ENCODE measurements around the gene PLPP2. TPM values are rescaled to one million over a fixed set of nuclear protein-coding genes. Genes with fewer than 3 reads are reported as not detected.

The PLPP2 gene
- total RNA-seq, 4 donors from 2014 or later = 6.7 to 31.7 (median 22.3) TPM

DNA sequence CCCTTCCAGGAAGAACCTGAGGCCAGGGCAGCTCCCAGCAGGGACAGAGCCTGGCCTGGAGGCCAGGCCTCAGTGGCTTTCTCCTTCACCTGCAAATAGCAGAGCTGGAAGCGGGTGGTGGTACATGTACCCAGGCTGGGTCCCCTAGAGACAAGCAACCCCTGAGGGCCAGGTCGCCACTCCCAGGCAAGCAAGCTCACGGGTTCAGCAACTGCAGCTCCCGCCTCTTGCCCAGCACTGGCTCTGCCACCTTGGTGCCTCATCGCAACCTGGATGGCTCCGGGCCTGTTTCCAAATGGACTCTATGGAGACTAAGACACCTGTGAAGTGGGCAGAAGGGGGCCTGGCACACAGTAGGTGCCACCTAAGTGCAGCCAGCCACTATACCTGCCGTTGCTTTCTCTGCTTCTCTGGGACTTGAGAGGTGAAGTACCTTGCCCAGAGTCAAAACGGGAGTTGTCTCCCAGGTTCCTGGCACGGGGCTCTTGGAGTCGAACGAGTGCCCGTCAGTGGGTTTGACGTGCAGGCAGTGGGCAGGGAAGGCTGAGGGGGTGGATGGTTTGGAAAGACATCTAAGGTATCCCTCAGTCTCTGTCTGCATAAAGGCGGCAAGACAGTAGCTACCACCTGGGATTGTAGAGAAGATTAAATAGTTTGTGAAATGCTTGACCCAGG lies 2.4 kb upstream of the PLPP2 start:
- no peaks in the 10 kb centered on the region for H3K27me3 ChIP-seq
- peaks cover 10 to 34% of the 10 kb centered on the region in 2 donors for H3K4me1 ChIP-seq
- H3K36me3 ChIP-seq = no peaks in the 10 kb centered on the region
- DNase-seq = no peak
- no peaks in the 10 kb centered on the region for H3K9me3 ChIP-seq
- intact Hi-C loops (cut with DNase I) = no loop called here
- WGBS, 2 donors = 65 to 85% methylated on average over 10 to 13 of the region's 14 CpGs
- TF ChIP-seq, protein P1, sequence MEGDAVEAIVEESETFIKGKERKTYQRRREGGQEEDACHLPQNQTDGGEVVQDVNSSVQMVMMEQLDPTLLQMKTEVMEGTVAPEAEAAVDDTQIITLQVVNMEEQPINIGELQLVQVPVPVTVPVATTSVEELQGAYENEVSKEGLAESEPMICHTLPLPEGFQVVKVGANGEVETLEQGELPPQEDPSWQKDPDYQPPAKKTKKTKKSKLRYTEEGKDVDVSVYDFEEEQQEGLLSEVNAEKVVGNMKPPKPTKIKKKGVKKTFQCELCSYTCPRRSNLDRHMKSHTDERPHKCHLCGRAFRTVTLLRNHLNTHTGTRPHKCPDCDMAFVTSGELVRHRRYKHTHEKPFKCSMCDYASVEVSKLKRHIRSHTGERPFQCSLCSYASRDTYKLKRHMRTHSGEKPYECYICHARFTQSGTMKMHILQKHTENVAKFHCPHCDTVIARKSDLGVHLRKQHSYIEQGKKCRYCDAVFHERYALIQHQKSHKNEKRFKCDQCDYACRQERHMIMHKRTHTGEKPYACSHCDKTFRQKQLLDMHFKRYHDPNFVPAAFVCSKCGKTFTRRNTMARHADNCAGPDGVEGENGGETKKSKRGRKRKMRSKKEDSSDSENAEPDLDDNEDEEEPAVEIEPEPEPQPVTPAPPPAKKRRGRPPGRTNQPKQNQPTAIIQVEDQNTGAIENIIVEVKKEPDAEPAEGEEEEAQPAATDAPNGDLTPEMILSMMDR (IDR thresholded peaks at IDR 0.05) = no peak
- no peak for TF ChIP-seq POLR2A (IDR thresholded peaks at IDR 0.05)
- H3K27ac ChIP-seq = no peak overlapping the region
- H3K4me3 ChIP-seq (replicated peaks in 1 of 3) = no peak overlapping the region

DNA sequence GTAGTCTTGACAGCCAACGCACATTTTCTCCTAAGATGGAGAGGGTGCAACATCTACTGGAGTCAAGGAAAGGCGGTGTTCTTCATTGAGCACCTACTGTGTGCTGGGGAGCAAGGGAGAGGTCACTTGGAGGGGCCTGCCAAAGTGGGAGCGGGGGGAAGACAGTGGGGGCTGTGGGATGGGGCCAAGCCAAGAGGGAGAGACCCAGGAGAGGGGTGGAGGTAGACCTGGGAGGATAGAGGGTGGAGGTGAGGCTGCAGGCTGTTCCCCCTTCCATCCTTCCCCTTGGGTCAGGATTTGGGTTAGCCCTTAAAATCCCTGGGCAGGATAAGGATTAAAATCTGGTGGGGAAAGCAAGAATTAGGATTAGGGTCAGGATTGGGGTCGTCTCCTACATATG lies 1.7 kb upstream of the PLPP2 start:
- TF ChIP-seq POLR2A (IDR thresholded peaks at IDR 0.05) = no peak
- TF ChIP-seq, protein P1 (IDR thresholded peaks at IDR 0.05) = no peak
- Histone ChIP-seq H3K4me3 (replicated peaks in 1 of 3) (no peak overlapping the region), H3K27ac (no peak overlapping the region), H3K36me3 (no peaks in the 10 kb centered on the region), H3K4me1 (peaks cover 10 to 34% of the 10 kb centered on the region in 2 donors), H3K27me3 (no peaks in the 10 kb centered on the region), H3K9me3 (no peaks in the 10 kb centered on the region)
- intact Hi-C loops (cut with DNase I) = no loop called here
- WGBS, 2 donors = 90 to 94% methylated on average over 4 of the region's 4 CpGs
- no peak for DNase-seq

DNA sequence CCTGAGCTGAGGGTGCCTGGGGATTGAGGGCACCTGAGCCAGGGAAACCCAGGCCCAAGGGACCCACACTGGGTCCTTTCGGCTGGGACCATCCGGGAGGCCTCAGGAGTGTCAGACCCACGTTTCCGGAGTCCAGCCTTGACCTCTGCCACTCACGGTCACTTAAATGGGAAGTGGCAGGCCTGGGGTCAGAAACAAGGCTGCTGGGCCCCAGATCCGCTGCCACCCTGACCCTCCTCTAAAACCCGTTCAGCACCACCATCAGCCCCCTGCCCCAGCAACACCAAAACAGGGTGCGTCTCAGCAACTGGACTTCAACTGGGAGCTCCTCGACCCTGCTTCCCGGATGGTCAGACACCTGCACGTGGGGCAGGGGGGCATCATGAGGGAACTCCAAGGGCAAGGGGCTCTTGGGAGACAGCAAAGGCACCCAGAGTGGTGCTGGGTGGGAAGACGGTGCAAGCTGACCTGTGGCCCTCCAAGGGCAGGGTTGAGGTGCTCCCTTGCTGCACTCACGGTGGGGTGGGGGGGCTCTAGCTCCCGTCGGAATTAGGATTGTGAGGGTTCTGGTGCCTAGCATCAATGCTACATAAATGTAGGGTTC lies 1.2 kb upstream of the PLPP2 start:
- Histone ChIP-seq H3K4me3 (replicated peaks in 1 of 3) (no peak overlapping the region), H3K36me3 (no peaks in the 10 kb centered on the region), H3K9me3 (no peaks in the 10 kb centered on the region), H3K27ac (no peak overlapping the region), H3K27me3 (no peaks in the 10 kb centered on the region), H3K4me1 (peaks cover 10 to 34% of the 10 kb centered on the region in 2 donors)
- DNase-seq = no peak
- intact Hi-C loops (cut with DNase I) = no loop called here
- WGBS, 2 donors = 76 to 83% methylated on average over 9 to 12 of the region's 15 CpGs
- TF ChIP-seq POLR2A (IDR thresholded peaks at IDR 0.05) = no peak
- TF ChIP-seq, protein P1 (IDR thresholded peaks at IDR 0.05) = no peak

DNA sequence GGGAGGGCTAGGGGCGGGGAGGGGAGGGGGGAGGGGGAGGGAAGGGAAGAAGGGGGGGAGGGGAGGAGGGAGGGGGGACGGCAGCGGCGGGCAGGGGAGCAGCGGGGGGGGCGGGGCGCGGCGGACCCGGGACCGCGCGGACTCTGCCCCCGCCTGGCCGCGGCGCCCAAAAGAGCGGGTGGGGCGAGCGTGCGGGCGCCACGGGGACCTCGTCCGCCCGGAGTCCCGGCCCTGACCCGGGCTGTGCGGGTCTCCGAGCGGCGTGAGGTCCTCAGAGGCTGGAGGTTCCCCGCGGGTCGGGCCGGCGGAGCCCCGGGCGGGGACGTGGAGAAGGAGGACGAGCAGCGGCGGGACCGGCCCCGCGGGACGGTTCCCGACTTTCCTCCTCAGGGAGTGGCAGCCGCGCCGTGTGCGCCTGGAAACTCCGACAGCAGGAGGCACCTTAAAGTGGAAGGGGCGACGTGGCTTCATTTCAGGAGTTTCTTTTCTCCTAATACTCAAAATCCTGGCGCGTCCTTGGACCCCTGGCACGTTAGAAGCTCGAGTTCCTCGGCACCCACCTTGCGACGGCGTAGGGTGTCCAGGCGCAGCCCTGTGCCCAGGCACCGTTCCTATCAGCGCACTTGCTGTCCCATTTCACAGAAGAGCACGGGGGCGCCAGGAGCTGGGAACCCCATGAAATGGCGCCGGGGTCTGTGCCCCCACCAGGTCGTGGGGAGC lies 518 bp upstream of the PLPP2 start:
- no peak overlapping the region for H3K4me3 ChIP-seq (replicated peaks in 1 of 3)
- DNase-seq = no peak
- no peaks in the 10 kb centered on the region for H3K9me3 ChIP-seq
- H3K27me3 ChIP-seq = no peaks in the 10 kb centered on the region
- no peak overlapping the region for H3K27ac ChIP-seq
- WGBS, 2 donors = 55 to 59% methylated on average over 22 to 30 of the region's 71 CpGs
- peaks cover 10 to 34% of the 10 kb centered on the region in 2 donors for H3K4me1 ChIP-seq
- TF ChIP-seq, protein P1 (IDR thresholded peaks at IDR 0.05) = no peak
- no peak for TF ChIP-seq POLR2A (IDR thresholded peaks at IDR 0.05)
- no peaks in the 10 kb centered on the region for H3K36me3 ChIP-seq
- intact Hi-C loops (cut with DNase I) = no loop called here
